GM18861 (cell line): Measurements from ENCODE around the gene USP43.
"Not testable (repeated sequence)": the region's sequence is repeated elsewhere in the genome, so short reads cannot be mapped to it uniquely, and the experiment has no call there.

ENCODE experiments used
- ATAC-seq: cut with Tn5 transposase; IDR thresholded peaks from one replicate; pipeline ENCODE4 v1.9.1; 2021; ENCODE audit not compliant: unreplicated experiment

USP43 gene

DNA sequence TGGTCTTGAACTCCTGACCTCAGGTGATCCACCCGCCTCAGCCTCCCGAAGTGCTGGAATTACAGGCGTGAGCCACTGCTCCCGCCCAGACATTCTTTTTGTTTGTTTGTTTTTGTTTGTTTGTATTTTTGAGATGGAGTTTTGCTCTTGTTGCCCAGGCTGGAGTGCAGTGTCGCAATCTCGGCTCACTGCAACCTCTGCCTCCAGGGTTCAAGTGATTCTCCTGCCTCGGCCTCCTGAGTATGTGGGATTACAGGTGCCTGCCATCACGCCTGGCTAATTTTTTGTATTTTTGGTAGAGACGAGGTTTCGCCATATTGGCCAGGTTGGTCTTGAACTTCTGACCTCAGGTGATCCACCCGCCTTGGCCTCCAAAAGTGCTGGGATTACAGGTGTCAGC is 18.2 kb downstream of the USP43 start:
- ATAC-seq, result not testable (repeated sequence)

DNA sequence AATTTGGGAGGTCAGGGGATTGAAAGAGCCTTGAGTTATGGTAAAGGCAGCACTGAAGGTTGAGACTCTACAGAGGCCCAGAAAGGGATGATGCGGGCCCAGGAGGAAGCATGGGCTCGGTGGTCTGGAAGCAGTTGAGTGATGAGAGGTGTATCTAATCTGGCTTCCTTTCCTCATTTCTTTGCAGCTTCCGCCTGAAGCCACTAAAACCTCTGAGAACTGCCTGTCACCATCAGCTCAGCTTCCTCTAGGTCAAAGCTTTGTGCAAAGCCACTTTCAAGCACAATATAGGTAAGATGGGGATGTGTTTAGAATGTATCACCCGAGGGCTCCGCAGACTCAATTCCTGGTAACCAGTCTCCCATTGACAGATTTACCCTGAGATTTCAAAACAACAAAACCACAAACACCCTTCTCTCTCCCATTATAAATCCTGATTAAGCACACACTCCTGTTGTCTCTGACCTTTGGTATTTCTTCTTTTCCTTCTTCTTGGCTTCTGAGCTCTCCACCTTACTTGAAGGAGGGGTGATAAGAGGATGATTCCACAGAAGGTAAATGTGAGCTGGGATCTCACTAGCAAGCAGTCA is 21.2 kb downstream of the USP43 start:
- ATAC-seq, result no peak

DNA sequence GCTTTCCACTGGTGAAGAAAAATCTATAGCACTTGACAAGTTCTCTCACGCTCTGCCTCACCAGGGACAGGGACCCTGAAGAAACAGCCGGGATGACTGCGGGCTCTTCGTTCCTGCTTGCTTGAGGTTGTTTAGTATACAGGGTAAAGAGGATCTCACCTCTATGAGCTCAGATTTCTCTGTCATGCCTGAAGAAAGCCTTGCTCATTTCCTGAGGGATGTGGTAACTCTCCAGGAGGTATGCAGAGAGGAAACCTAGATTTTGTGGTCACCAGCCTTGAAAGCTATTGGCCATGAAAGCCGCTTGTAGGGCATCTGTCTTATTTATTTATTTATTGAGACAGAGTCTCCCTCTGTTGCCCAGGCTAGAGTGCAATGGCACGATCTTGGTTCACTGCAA is 23.2 kb downstream of the USP43 start:
- ATAC-seq, result no peak

DNA sequence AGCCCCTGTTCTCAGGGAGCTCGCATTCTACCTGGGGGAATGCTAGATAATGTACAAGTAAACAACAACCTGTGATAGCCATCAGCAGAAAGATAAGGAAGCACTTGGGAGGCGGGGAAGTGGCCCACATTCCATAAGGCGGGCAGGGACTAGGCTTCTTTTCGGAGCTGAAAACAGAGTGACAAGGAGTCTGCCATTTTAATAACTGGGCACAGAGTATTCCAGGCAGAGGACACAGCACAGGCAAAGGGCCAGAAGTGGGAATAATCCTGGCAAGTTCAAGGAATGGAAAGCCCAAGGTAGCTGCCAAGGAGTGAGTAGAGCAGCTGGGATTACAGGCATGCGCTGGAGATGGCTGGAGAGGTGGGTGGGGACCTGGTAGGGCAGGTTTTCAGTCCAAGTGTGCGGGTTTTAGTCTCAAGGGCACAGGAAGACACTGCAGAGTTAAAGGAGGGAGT is 24.3 kb downstream of the USP43 start:
- ATAC-seq, result no peak

DNA sequence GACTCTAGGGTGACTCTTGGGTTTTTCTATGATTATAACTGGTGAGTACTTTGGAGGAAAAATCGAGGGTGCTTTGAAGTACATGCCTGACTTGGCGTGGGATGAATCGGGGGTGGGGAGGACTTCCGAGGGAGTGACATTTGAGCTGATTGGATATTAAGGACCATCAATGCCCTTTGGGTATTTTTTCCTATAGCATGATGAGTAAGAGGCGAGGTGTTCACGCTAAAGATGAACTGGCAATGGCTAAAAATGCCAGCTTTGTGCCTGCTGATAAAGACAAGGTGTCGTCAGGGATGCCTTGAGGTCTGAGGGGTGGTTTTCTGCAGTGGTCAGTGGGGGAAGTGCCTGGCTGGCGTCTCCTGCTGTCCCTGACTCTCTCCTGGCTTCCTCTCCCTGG is 25.3 kb downstream of the USP43 start:
- no peak for ATAC-seq

DNA sequence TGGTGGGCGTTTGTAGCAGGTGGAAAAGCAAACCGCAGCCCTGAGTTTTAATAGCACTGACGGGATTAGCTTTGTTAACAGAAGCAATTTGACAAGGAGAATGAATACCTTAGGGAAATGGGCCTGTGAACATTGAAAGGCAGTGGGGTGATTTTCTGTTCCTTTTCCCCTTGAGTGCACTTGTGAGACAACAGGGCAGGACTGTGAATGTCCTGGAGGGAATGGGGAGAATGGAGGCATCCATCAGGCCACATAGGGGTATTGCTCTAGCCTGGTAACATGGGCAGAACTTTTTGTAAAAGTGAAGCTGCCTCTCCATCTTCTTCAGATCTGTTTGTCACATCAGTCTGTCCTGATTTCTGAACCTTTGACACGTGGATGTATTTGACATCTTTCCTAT is 26.2 kb downstream of the USP43 start:
- ATAC-seq, result no peak

DNA sequence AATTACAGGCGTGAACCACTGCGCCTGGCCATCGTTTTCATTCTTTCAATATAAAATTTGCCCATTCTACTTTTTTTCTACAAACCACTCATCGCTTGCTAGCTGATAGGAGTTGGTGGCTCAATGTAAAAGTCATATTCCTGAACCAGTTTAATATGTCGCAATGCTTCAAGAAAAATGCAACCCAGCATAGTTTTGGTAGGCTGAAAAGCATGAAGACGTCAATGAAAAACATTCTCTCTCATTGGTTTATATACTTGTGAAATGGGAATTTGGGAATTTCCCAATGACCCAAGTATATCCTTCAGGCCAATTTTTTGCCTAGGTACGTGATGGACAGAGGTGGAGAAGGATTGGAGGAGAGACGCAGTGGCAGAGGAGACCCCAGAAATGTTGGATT is 26.9 kb downstream of the USP43 start:
- ATAC-seq, result no peak

DNA sequence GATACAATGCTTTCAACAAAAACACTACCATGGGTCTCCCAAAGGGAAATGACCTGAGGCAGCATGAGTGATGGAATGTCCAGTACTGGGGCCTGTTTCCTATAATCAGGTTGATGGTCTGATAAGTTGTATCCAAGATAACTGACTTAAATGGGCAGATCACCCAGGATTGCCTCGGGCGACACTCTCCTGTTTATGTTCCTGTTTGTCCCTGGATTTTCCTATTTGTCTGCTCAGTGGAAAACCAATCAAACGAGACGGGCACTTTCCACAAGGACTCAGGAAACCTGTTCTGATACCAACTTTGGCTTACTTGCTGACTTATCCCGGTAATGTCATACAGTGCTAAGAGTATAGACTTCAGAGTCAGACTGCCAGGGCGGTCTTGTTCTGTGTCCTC is 27.4 kb downstream of the USP43 start:
- ATAC-seq, result no peak

DNA sequence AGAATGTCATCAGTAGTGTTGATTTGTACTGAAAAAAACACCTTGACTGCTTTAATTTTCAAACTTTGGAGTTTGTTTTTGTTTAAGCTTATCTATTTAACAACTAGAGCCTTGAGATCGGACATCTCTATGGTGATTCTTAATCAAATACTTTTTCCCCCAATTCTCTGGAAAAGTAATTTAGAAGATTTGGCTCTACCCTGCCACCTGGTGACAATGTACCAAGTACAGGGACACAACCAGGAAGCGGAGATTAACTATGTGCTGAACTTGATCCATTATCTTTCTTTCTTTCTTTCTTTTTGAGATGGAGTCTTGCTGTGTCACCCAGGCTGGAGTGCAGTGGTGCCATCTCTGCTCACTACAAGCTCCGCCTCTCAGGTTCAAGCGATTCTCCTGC is 30.8 kb downstream of the USP43 start:
- ATAC-seq, result no peak

DNA sequence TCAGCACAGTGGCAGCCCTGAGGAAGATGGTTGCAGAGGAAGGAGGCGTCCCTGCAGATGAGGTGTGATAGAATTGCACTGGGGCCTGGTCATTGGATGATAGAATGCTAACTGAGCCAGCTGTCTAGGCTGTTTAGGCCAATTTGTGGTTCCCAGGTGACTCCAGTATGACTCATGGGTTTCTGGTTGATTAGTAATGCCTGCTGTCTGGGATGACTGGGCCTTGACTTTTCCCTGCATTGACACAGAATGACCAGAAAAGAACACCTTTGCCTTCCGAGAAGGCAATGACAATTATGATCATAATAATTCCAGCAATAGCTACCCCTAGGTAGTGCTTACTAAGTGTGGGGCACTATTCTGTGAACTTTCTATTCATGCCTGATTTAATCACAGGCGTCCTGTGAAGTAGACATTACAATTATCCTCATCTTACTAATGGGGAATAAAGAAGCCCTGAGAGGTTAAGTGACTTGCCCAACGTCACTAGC is 31.5 kb downstream of the USP43 start:
- ATAC-seq, result no peak

DNA sequence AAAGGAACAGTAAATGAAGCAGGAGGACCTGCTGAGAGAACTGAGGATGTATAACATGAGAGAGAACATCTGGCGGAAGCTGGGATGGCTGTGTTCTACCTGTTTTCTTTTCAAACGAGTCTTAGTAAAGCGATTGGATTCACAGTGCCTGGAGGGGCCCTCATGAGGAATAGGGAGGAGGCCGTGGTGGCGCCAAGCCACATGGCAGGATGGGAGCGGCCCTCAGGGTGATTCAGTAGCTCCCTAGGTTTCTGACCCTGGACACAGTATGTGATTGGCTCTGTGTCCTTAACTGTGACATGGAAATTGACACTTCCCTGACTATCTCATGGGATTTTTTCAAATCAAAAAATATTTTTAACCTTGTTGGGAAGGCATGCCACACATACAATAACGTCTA is 32.1 kb downstream of the USP43 start:
- ATAC-seq, result no peak

DNA sequence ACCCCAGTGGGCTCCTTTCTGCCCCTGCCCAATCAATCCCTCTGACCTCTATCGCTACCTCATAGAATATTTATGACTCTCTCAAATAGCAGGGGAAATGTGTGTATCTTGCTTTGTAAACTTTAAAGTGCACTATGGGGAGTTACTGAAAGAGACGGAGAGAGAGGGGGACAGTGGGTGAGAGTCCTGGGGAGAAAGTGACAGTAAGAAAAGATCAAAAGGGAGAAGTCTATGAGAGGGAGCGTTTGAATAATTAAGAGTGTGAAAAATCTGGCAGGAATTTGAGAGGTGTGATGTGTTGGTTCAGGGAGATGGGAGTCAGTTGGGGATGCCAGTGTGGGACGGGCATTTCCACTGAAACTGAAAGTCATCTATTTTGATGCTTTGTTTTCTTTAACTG is 32.6 kb downstream of the USP43 start:
- no peak for ATAC-seq

DNA sequence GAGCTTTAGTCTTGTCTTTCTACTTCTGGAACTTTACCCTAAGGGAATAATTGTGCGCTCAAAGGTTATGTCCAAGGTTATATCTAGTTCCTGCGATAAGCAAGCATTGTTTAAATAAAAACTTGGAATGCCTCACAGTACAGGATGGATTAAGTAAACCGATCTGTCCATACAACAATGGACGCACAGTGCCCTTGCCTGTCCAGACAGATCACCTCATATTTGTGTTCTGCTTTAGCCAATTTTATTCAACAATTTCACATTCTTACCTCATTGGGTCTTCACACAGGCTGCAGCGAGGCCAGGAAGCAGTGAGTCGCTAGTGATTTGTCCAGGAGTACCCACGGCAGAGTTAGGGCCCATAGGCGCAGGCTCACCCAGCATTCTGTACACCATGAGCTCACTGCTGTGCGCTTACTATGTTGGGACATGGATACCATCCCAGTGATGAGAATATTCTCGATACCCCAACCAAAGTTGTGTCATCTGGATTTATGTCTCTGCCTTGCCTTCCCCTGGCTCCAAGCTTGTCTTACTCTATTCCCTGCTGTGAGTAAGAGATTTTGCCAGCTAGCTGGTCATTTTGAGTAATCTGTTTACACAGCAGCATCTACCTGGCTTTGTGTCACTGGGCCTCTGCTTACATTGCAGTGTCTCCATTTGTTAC is 39.8 kb downstream of the USP43 start:
- ATAC-seq, result no peak

DNA sequence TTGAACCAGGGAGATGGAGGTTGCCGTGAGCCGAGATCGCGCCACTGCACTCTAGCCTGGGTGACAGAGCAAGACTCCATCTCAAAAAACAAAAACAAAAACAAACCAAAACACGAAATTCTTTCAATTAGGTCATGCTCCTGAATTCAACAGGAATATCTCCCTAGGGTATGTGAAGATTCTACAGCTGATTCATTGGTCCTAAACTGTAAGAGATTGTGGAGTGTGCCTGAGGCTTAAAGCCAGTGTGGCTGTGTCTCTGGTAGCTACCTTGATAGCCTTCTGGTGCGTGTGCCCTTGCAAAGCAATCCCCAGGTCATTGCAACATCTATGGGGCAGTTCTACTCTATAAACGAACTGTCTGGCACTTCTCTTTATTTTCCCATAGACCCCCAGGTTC is 48.4 kb downstream of the USP43 start:
- ATAC-seq, result no peak

DNA sequence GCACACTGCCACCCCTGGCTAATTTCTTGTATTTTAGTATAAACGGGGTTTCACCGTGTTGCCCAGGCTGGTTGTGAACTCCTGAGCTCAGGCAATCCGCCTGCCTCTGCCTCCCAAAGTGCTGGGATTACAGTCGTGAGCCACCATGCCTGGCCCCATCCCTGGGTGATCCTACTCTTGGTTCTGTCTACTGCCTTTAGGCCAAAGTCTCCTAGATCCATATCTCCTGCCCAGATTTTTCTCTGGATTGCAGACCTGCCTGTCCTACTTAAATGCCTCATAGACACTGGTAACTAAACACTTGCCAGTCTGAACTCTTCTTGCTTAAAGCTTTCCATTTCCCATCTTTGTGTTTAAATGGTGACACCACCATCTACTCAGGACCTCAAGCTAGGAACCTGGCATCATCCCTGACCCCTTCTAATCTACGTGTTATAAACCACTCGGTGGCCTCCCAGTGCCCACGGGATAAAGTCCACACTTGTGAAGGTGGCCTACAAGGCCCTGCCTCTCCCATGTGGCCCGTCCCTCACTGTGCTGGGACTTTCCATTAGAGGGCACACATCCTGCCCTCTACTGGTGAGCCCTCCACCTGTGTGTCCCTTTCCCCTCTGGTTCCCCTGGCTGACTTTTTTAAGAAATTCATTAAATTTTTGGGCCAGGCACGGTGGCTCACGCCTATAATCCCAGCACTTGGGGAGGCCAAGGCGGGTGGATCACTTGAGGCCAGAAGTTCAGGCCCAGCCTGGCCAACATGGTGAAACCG is 51.1 kb downstream of the USP43 start:
- ATAC-seq, result no peak

DNA sequence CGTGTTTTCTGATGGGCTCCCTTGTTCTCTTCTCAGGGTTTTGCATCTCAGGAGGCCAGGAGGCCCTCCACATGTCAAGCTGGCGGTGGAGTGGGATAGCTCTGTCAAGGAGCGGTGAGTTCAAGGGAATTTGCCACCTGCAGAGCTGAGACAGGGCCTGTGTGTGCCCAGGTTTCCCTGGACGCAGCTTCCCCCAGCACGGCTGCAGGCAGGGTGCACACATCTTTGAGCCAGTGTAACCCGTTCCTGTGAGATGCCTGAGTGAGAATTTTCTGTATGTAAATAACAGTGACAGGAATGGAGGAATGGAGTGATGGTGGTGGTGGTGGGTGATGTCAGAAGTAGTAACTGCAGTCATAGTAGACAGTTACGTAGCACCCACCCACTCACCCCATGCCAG is 54.8 kb downstream of the USP43 start:
- ATAC-seq, result no peak

DNA sequence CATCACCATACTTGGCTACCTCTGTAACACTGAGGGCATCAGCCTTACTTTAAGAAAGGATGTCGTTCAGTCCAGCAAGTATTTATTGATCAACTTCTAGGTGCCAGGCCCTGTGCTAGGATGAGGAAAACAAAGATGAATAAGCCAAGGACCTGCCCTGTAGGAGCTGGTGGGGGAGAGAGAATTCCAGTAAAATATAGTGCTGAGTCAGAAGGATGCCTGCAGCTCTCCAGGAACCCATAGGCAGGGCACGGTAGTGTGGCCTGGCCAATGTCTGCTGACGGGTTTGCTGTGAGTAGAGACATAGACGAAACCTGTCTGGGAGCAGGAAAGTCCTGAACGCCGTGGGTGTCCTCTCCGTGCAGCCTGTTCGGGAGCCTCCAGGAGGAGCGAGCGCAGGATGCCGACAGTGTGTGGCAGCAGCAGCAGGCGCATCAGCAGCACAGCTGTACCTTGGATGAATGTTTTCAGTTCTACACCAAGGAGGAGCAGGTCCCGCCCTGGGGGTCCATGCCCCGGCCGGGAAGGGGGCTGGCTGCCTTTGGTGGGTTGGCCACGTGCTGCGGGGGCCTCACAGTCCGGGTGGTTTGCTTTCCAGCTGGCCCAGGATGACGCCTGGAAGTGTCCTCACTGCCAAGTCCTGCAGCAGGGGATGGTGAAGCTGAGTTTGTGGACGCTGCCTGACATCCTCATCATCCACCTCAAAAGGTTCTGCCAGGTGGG is 55.6 kb downstream of the USP43 start:
- no peak for ATAC-seq

DNA sequence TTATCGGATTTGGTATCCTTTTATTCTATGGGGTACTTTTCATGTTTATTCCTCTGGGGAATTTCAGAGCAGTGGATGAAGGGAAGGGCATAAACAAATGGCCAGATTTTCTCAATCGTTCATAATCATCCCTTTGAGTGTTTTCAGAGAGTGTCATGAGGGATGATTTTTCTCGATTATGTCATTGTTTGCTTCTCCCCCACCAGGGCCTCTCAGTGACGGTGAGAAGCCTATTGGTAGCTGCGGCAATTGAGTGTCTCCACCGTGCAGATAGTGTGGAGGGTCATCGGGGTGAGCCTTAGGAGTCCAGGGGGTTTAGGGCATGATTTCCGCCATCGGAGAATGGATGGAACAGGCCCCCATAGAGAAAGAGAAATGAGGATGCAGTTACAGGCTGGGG is 57.2 kb downstream of the USP43 start:
- no peak for ATAC-seq

DNA sequence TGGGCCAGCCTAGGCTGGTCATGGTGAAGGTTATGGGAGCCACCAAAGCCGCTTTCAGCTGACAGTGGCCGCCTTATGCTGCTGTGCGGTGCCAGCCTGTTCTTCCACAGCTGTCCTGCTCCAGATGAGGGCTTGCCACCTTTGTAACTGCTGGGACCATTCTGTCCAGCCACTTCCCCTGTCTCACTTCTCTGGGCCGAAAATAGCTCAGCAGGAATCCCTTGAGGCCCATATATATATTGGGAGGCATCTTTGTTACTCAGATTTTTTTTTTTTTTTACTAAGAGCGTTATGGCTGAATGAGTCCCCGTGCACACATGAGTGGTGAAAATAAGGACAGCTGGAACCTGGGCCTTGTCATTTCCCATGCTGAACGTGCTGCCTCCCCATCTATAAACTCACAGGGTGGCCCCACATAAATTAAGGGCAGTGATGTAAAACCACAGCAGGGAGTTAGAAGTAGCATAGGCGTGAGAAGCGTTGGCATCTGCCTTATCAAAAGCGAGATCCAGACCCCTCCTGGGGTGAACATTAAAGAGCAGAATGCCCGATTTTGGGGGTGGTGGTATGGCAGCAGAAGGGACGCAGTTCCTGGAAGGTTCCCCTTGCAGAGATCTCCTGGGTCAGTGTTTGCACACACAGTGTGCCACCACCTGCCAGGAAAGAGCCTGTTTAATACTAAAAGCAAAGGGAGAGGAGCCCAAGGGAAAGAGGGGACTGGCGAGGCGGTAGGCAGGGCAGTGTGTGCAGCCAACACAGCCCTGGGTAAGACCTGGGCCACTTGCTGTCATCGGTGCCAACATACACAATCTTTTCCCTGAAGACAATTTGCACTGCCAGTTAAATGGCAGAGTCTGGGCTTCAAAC is 57.8 kb downstream of the USP43 start:
- no peak for ATAC-seq

DNA sequence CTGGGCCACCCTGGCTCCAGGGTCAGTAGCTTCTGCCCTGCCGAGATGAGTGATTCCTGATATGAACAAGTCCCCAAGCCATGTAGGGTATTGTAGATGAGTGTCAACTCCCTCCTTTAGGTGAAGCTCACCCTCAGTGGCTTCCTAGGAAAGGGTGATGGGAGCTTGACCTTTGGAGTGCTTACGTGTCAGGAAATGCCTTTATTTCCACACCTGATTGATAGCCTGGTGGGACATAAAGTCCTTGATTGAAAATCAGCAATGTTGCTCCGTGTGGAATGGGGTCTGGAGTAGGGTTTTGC is 58.4 kb downstream of the USP43 start:
- no peak for ATAC-seq

DNA sequence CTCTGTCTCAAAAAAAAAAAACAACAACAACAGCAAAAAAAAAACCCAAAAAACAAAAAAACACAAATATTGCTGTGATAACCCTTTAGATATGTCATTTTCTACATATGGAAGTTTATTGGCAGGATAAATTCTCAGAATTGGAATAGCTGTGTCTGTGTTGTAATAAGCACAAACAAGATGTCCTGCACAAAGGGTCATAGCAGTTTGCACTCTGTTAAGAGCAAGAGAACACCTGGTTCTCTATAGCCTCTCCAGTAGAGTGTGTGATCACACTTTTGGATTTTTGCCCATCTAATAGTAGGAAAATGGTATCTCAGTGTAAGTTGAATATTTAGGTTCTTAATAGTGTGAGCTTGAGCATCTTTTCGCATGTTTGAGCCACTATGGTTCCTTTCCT is 60.4 kb downstream of the USP43 start:
- no peak for ATAC-seq
